ENCODE data around the gene OR8D1.

- TF ChIP-seq, protein P1, sequence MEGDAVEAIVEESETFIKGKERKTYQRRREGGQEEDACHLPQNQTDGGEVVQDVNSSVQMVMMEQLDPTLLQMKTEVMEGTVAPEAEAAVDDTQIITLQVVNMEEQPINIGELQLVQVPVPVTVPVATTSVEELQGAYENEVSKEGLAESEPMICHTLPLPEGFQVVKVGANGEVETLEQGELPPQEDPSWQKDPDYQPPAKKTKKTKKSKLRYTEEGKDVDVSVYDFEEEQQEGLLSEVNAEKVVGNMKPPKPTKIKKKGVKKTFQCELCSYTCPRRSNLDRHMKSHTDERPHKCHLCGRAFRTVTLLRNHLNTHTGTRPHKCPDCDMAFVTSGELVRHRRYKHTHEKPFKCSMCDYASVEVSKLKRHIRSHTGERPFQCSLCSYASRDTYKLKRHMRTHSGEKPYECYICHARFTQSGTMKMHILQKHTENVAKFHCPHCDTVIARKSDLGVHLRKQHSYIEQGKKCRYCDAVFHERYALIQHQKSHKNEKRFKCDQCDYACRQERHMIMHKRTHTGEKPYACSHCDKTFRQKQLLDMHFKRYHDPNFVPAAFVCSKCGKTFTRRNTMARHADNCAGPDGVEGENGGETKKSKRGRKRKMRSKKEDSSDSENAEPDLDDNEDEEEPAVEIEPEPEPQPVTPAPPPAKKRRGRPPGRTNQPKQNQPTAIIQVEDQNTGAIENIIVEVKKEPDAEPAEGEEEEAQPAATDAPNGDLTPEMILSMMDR (IDR thresholded peaks at IDR 0.05) = no peak
- TF ChIP-seq POLR2A (IDR thresholded peaks at IDR 0.05) = no peak
Observed at GRCh38 chr11:124329787-124330478, 16.2 kb upstream of the OR8D1 start.
